OCI-LY7 (cell line): Measurements from ENCODE around the gene BCAS4. TPM values are rescaled to one million over a fixed set of nuclear protein-coding genes. Genes with fewer than 3 reads are reported as not detected.

Source experiments
- BruUV-seq: library from RNA; stranded (reverse); fragments of 400-500 nt; replicated peaks from 2 replicates; lab custom pipeline; 2021; lab: Mats Ljungman, UMichigan
- CTCF ChIA-PET: fragments of 300-600 bp; sonication (Branson Sonifier 250); formaldehyde crosslinking; loops from one replicate; lab custom pipeline; 2022; ENCODE audit warnings: antibody characterized with exemption; ENCODE audit not compliant: unreplicated experiment; lab: Charles Lee
- POLR2A ChIA-PET: fragments of 300-600 bp; sonication (Branson Sonifier 250); formaldehyde crosslinking; loops from one replicate; lab custom pipeline; 2022; ENCODE audit warnings: antibody characterized with exemption; lab: Charles Lee
- DNase-seq: peaks from one replicate; pipeline ENCODE4 v3.0.0-alpha.2; 2015; ENCODE audit warnings: low spot score
- H2AFZ ChIP-seq: fragments of 200-600 bp; sonication (generic), shearing (Covaris generic); 2 replicates; pipeline ENCODE4 v1.6.1; 2014; ENCODE audit warnings: mild to moderate bottlenecking, antibody characterized with exemption, low read length, moderate library complexity
- H3K27ac ChIP-seq: fragments of 200-600 bp; sonication (generic); 2 replicates; pipeline ENCODE4 v1.5.1; 2014; ENCODE audit warnings: mixed run types, low read depth, mild to moderate bottlenecking, moderate library complexity, low read length, inconsistent platforms; ENCODE audit not compliant: poor library complexity, severe bottlenecking
- H3K36me3 ChIP-seq: fragments of 200-600 bp; sonication (generic); 2 replicates; pipeline ENCODE4 v1.6.1; 2014; ENCODE audit warnings: mild to moderate bottlenecking, antibody characterized with exemption, low read length, moderate library complexity, mixed read lengths; ENCODE audit not compliant: insufficient read depth
- H3K4me1 ChIP-seq: fragments of 200-600 bp; sonication (generic); 2 replicates; pipeline ENCODE4 v1.5.1; 2014; ENCODE audit warnings: mild to moderate bottlenecking, low read length; ENCODE audit not compliant: insufficient read depth, poor library complexity, severe bottlenecking
- H3K4me2 ChIP-seq: fragments of 200-600 bp; sonication (generic); 2 replicates; pipeline ENCODE4 v1.6.1; 2014; ENCODE audit warnings: mild to moderate bottlenecking, low read length
- H3K4me3 ChIP-seq: fragments of 200-600 bp; sonication (generic); 2 replicates; pipeline ENCODE4 v1.5.1; 2014; ENCODE audit warnings: mild to moderate bottlenecking, low read depth, low read length; ENCODE audit not compliant: poor library complexity, severe bottlenecking
- H3K79me2 ChIP-seq: fragments of 200-600 bp; sonication (generic); 2 replicates; pipeline ENCODE4 v1.6.1; 2016; ENCODE audit warnings: low read depth, mild to moderate bottlenecking, low read length, moderate library complexity, mixed read lengths; ENCODE audit not compliant: insufficient read depth
- H3K9me2 ChIP-seq: fragments of 200-600 bp; sonication (generic); 2 replicates; pipeline ENCODE4 v1.6.1; 2016; ENCODE audit warnings: mild to moderate bottlenecking, low read length, mixed read lengths; ENCODE audit not compliant: insufficient read depth
- H3K9me3 ChIP-seq: fragments of 200-600 bp; sonication (generic); 2 replicates; pipeline ENCODE4 v1.6.1; 2014; ENCODE audit warnings: mild to moderate bottlenecking, mixed run types, low read length, mixed read lengths
- H4K20me1 ChIP-seq: fragments of 200-600 bp; sonication (generic); 2 replicates; pipeline ENCODE4 v1.6.1; 2014; ENCODE audit warnings: mild to moderate bottlenecking, antibody characterized with exemption, low read length, moderate library complexity, mixed read lengths; ENCODE audit not compliant: insufficient read depth
- CTCF ChIP-seq: fragments of 200-600 bp; sonication (generic); conservative IDR thresholded peaks from 2 replicates; pipeline ENCODE4 v1.5.1; 2014; ENCODE audit warnings: mild to moderate bottlenecking, antibody characterized with exemption, low read length, moderate library complexity, mixed read lengths
- EZH2phosphoT487 ChIP-seq: fragments of 200-600 bp; sonication (generic); IDR thresholded peaks from 2 replicates; pipeline ENCODE4 v1.6.1; 2018; ENCODE audit warnings: low read depth, borderline replicate concordance, mild to moderate bottlenecking, mixed run types, antibody characterized with exemption, low read length, moderate library complexity, mixed read lengths
- intact Hi-C: fragments of 100-400 bp; cut with micrococcal nuclease; formaldehyde crosslinking; loops from one replicate; pipeline ENCODE4 v1.10.0; 2022; ENCODE audit not compliant: unreplicated experiment
- total RNA-seq, 2 experiments: library from RNA; depleted of rRNA in 1 of 2; stranded (reverse); fragments of >200 nt in 1 of 2; shearing (Covaris generic) in 1 of 2; gene quantifications; 2 replicates each; pipeline ENCODE4 v1.2.3, GENCODE V29; 2014 to 2022

BCAS4 gene
- total RNA-seq, 2 experiments from 2014 or later, result 173 to 181 TPM

- H3K9me3 ChIP-seq, result no peaks in the 10 kb centered on the region
- TF ChIP-seq EZH2phosphoT487 (no peak), CTCF (no peak)
- no peaks in the 10 kb centered on the region for H3K79me2 ChIP-seq
- H3K36me3 ChIP-seq, result peaks cover 74% of the 10 kb centered on the region
- peaks cover 1% of the 10 kb centered on the region; the same call in 1 of the 2 replicates for H4K20me1 ChIP-seq
- BruUV-seq, result no TSS peak
- no peak for DNase-seq
- no peak overlapping the region for H3K27ac ChIP-seq
- H3K4me2 ChIP-seq, result no peak overlapping the region
- no peaks in the 10 kb centered on the region for H3K9me2 ChIP-seq
- CTCF ChIA-PET, result interaction anchor here (0.5 to 0.6 kb wide), 2 partner anchors 48 to 63 kb away, joined by 3 to 4 read pairs; no protein-coding TSS in a partner anchor
- intact Hi-C loops, result loop anchor here (2.0 kb wide), 1 partner anchor 90 kb away; the partner anchor contains the start of gene BCAS4
- H3K4me3 ChIP-seq, result no peak overlapping the region
- H3K4me1 ChIP-seq, result peaks cover 1% of the 10 kb centered on the region
- no peak overlapping the region for H2AFZ ChIP-seq
- POLR2A ChIA-PET, result interaction anchor here (0.6 to 1.1 kb wide), 3 partner anchors 10 to 91 kb away, joined by 3 to 6 read pairs (median 4); partner anchors contain the start of gene BCAS4
These were observed 90.2 kb downstream of the BCAS4 start for GRCh38 chr20:50885068-50885467.

GRCh38 chr20:50885781-50886180, 90.9 kb downstream of the BCAS4 start:
- peaks cover 74% of the 10 kb centered on the region for H3K36me3 ChIP-seq
- ChIA-PET POLR2A (no interaction called here), CTCF (no interaction called here)
- TF ChIP-seq CTCF, result no peak
- TF ChIP-seq EZH2phosphoT487, result no peak
- no peaks in the 10 kb centered on the region for H3K9me2 ChIP-seq
- H3K79me2 ChIP-seq, result no peaks in the 10 kb centered on the region
- H3K4me3 ChIP-seq, result no peak overlapping the region
- intact Hi-C loops, result loop anchor here (2.0 kb wide), 1 partner anchor 91 kb away; the partner anchor contains the start of gene BCAS4
- BruUV-seq, result no TSS peak
- DNase-seq, result no peak
- H3K9me3 ChIP-seq, result no peaks in the 10 kb centered on the region
- H3K4me2 ChIP-seq, result no peak overlapping the region
- peaks cover 6% of the 10 kb centered on the region for H3K4me1 ChIP-seq
- no peak overlapping the region for H3K27ac ChIP-seq
- no peak overlapping the region for H2AFZ ChIP-seq
- H4K20me1 ChIP-seq, result peaks cover 8% of the 10 kb centered on the region; the same call in 1 of the 2 replicates

DNA sequence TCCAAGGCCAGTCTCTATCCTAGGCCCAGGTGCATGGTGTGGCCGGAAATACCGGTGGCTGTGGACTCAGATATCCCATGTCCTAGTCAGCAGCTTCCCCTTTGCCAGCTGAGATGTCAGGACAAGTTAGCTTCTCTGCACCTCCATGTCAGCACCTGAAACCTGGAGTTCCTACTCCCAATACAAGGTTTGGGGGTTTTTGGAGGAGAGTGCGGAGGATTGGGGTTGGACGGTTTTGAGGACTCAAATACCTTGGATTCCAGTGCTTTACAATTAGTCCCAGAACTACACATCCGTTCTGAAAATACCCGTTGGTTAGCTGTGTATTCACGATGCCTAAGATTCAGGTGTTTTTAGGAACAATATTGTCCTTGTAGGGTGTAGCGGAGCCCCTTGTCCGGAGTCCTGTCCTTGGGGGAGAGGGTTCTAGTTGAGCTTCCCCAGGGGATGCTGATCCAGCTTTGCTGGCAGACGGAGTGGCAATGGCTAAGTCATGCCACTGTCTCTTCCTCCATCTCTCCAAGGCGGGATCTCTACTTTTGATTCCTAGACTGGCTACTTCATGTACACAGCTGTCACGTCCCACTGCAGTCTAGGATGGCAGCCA, 91.4 kb downstream of the BCAS4 start:
- Histone ChIP-seq H3K4me2 (no peak overlapping the region), H3K9me3 (no peaks in the 10 kb centered on the region), H3K9me2 (no peaks in the 10 kb centered on the region), H2AFZ (no peak overlapping the region), H3K4me3 (no peak overlapping the region), H3K27ac (no peak overlapping the region), H3K36me3 (peaks cover 74% of the 10 kb centered on the region), H3K4me1 (peaks cover 6% of the 10 kb centered on the region), H3K79me2 (no peaks in the 10 kb centered on the region), H4K20me1 (peaks cover 11% of the 10 kb centered on the region; the same call in 1 of the 2 replicates)
- TF ChIP-seq CTCF, result no peak
- no peak for TF ChIP-seq EZH2phosphoT487
- no peak for DNase-seq
- ChIA-PET CTCF (no interaction called here), POLR2A (no interaction called here)
- BruUV-seq, result no TSS peak
- intact Hi-C loops, result no loop called here
